OCI-LY7 (cell line): ENCODE data around the gene FAM168B.

Source experiments
- EZH2phosphoT487 ChIP-seq: fragments of 200-600 bp; sonication (generic); IDR thresholded peaks from 2 replicates; pipeline ENCODE4 v1.6.1; 2018; ENCODE audit warnings: low read depth, borderline replicate concordance, mild to moderate bottlenecking, mixed run types, antibody characterized with exemption, low read length, moderate library complexity, mixed read lengths
- TF ChIP-seq, protein P1 (sequence below): fragments of 200-600 bp; sonication (generic); conservative IDR thresholded peaks from 2 replicates; pipeline ENCODE4 v1.5.1; 2014; ENCODE audit warnings: mild to moderate bottlenecking, antibody characterized with exemption, low read length, moderate library complexity, mixed read lengths

DNA sequence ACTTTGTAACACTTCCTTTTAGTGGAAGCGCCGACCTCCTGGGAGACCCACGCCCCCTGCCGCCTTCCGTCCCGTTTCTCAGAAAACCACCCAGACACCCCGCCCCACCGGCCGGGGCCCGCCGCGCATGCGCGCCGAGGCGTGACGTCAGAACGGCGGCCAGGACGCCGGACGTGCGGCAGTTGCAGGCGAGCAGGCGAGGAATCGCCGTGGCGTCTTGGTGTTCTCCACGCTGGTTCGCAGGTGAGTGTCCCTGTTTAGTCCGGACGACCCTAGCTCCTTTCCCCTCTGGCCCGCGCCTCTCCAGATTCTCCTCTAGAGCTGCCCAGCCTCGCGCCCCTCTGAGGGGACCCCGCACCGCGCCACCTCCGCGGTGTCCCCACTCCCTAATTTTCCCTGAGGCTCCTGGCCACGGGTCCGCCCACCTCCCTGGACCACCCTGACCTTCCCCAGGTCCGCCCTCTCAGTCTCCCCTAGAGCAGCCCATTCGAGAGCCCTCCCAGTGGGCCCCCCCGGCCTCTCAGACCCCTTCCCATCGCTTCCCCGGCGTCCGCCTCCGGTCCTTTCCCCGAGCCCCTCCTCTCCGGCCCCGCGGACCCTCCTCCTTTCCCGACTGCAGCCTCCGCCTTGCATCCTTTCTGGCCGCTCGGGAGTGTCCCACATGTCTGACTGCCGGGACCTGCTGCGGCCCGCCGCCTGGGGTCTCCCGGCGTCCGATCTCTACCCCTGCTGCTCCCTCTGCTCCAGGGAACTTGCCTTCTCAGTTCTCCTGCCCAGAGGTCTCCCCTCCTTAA, 12.1 kb upstream of the FAM168B start, which contains the start of gene PLEKHB2:
- TF ChIP-seq, protein P1, sequence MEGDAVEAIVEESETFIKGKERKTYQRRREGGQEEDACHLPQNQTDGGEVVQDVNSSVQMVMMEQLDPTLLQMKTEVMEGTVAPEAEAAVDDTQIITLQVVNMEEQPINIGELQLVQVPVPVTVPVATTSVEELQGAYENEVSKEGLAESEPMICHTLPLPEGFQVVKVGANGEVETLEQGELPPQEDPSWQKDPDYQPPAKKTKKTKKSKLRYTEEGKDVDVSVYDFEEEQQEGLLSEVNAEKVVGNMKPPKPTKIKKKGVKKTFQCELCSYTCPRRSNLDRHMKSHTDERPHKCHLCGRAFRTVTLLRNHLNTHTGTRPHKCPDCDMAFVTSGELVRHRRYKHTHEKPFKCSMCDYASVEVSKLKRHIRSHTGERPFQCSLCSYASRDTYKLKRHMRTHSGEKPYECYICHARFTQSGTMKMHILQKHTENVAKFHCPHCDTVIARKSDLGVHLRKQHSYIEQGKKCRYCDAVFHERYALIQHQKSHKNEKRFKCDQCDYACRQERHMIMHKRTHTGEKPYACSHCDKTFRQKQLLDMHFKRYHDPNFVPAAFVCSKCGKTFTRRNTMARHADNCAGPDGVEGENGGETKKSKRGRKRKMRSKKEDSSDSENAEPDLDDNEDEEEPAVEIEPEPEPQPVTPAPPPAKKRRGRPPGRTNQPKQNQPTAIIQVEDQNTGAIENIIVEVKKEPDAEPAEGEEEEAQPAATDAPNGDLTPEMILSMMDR = 0 out of 2 replicates have a peak, but pooled peaks have one; percentile 51
- TF ChIP-seq EZH2phosphoT487 = no peak
